Endothelial cell of umbilical vein (primary cell): ENCODE data around the gene LPAR1. TPM values are rescaled to one million over a fixed set of nuclear protein-coding genes. Genes with fewer than 3 reads are reported as not detected.

Experiments used
- BruUV-seq: library from RNA; stranded (reverse); fragments of 400-500 nt; replicated peaks from 2 replicates; lab custom pipeline; 2021; lab: Mats Ljungman, UMichigan
- CTCF ChIA-PET: fragments of 300-600, 350-600 bp; sonication (Branson Sonifier 250); formaldehyde crosslinking; loops from one replicate; lab custom pipeline; 2021; ENCODE audit warnings: antibody characterized with exemption, inconsistent platforms; lab: Charles Lee
- POLR2A ChIA-PET: fragments of 300-600, 350-600 bp; sonication (Branson Sonifier 250); formaldehyde crosslinking; loops from one replicate; lab custom pipeline; 2021; ENCODE audit warnings: antibody characterized with exemption, inconsistent platforms; lab: Charles Lee
- DNase-seq: peaks from one replicate; pipeline ENCODE4 v3.0.0-alpha.2; 2011; ENCODE audit warnings: low read depth, low spot score
- FAIRE-seq: peaks from 2 replicates; lab custom pipeline; 2011; peaks lifted over from hg19 to GRCh38; lab: Jason Lieb, UNC
- H2AFZ ChIP-seq: 2 replicates; pipeline ENCODE4 v1.6.0; 2012; ENCODE audit warnings: low read depth, low read length, control low read depth, inconsistent platforms
- H3K27ac ChIP-seq: 2 replicates; pipeline ENCODE4 v1.5.1; 2011; ENCODE audit warnings: low read depth, mild to moderate bottlenecking, control low read depth, low read length, moderate library complexity; ENCODE audit not compliant: insufficient read depth
- H3K27me3 ChIP-seq, 2 experiments: 2 replicates each; pipeline versions ENCODE4 v1.6.0 to v1.6.1; 2011; ENCODE audit warnings: low read length in 2 of 2, mixed read lengths in 1 of 2; ENCODE audit not compliant: control insufficient read depth in 2 of 2, insufficient read depth in 2 of 2
- H3K36me3 ChIP-seq, 2 experiments: 2 replicates in 1 of 2; 3 replicates in 1 of 2; pipeline ENCODE4 v1.5.1; 2011; ENCODE audit warnings: low read length in 2 of 2, mild to moderate bottlenecking in 1 of 2, moderate library complexity in 1 of 2; ENCODE audit not compliant: control insufficient read depth in 2 of 2, insufficient read depth in 2 of 2; ENCODE audit errors: extremely low read depth in 1 of 2
- H3K4me1 ChIP-seq: 3 replicates; pipeline ENCODE4 v1.5.1; 2011; ENCODE audit warnings: mild to moderate bottlenecking, low read length; ENCODE audit not compliant: control insufficient read depth, insufficient read depth; ENCODE audit errors: extremely low read depth
- H3K4me2 ChIP-seq: 2 replicates; pipeline ENCODE4 v1.6.1; 2011; ENCODE audit warnings: low read length, control low read depth, mixed read lengths; ENCODE audit not compliant: insufficient read depth
- H3K4me3 ChIP-seq, 3 experiments: fragments of 200-600 bp in 1 of 3; sonication (generic), shearing (Covaris generic) in 1 of 3; replicated peaks in 1 of 3; 2 replicates each; pipeline ENCODE4 v1.5.1; 2011 to 2016; ENCODE audit warnings: control low read depth in 3 of 3, low read length in 3 of 3, mild to moderate bottlenecking in 2 of 3, inconsistent platforms in 1 of 3, low read depth in 1 of 3, moderate library complexity in 1 of 3; ENCODE audit not compliant: insufficient read depth in 1 of 3
- H3K79me2 ChIP-seq: 2 replicates; pipeline ENCODE4 v1.6.0; 2012; ENCODE audit warnings: low read length, inconsistent platforms; ENCODE audit not compliant: control insufficient read depth, insufficient read depth
- H3K9ac ChIP-seq: replicated peaks from 2 replicates; pipeline ENCODE3; 2011; ENCODE audit warnings: low read length, control low read depth; ENCODE audit not compliant: insufficient read depth; ENCODE audit errors: extremely low read depth
- H3K9me1 ChIP-seq: replicated peaks from 3 replicates; pipeline ENCODE4 v1.6.0; 2011; ENCODE audit warnings: mild to moderate bottlenecking, low read length; ENCODE audit not compliant: control insufficient read depth, insufficient read depth; ENCODE audit errors: extremely low read depth
- H3K9me3 ChIP-seq: replicated peaks from 2 replicates; pipeline ENCODE4 v1.5.1; 2012; ENCODE audit warnings: low read length, inconsistent platforms; ENCODE audit not compliant: control insufficient read depth, insufficient read depth
- H4K20me1 ChIP-seq: replicated peaks from 2 replicates; pipeline ENCODE3; 2011; ENCODE audit warnings: mild to moderate bottlenecking, low read length; ENCODE audit not compliant: control insufficient read depth, insufficient read depth; ENCODE audit errors: extremely low read depth
- CTCF ChIP-seq, 2 donors: IDR thresholded peaks; 1 replicate in 1 of 2; 2 replicates in 1 of 2; pipeline ENCODE4 v1.5.1; 2011; ENCODE audit warnings: low read length in 2 of 2, mild to moderate bottlenecking in 2 of 2, moderate library complexity in 2 of 2, control low read depth in 1 of 2, inconsistent platforms in 1 of 2, low read depth in 1 of 2; ENCODE audit not compliant: insufficient read depth in 1 of 2; ENCODE audit errors: extremely low read depth in 1 of 2
- EZH2 ChIP-seq: IDR thresholded peaks from 2 replicates; pipeline ENCODE4 v1.6.1; 2012; ENCODE audit warnings: borderline replicate concordance, low read depth, mild to moderate bottlenecking, moderate library complexity, low read length, inconsistent platforms; ENCODE audit not compliant: severe bottlenecking
- FOS ChIP-seq: IDR thresholded peaks from 2 replicates; pipeline ENCODE4 v1.6.1; 2011; ENCODE audit warnings: mild to moderate bottlenecking, low read length, moderate library complexity, borderline replicate concordance; ENCODE audit not compliant: insufficient read depth
- GATA2 ChIP-seq: IDR thresholded peaks from 2 replicates; pipeline ENCODE4 v1.7.0; 2011; ENCODE audit warnings: low read depth, mild to moderate bottlenecking, moderate library complexity, mixed read lengths, low read length; ENCODE audit not compliant: insufficient read length, insufficient read depth
- JUN ChIP-seq: IDR thresholded peaks from 2 replicates; pipeline ENCODE4 v1.6.1; 2011; ENCODE audit warnings: borderline replicate concordance, low read depth; ENCODE audit not compliant: insufficient read length, insufficient read depth
- MAX ChIP-seq: IDR thresholded peaks from 2 replicates; pipeline ENCODE4 v1.6.1; 2011; ENCODE audit not compliant: insufficient read depth, insufficient read length
- MYC ChIP-seq: IDR thresholded peaks from one replicate; pipeline ENCODE4 v1.6.1; 2011; ENCODE audit warnings: mild to moderate bottlenecking, low read depth, low read length
- POLR2A ChIP-seq: IDR thresholded peaks from 2 replicates; pipeline ENCODE4 v1.6.1; 2012; ENCODE audit warnings: low read depth, mild to moderate bottlenecking, control low read depth, low read length
- POLR2AphosphoS5 ChIP-seq: IDR thresholded peaks from 2 replicates; pipeline ENCODE4 v1.6.1; 2012; ENCODE audit warnings: low read depth, mild to moderate bottlenecking, control low read depth, low read length, moderate library complexity; ENCODE audit not compliant: insufficient read depth
- dilution Hi-C: fragments of 300-500 bp; cut with MboI; formaldehyde crosslinking; loops from one replicate; pipeline ENCODE4 v1.15.0; 2019; ENCODE audit warnings: low sequenced_read_pairs; ENCODE audit not compliant: extremely low pct_ligation_motif_present
- intact Hi-C: fragments of 100-400 bp; cut with micrococcal nuclease; formaldehyde crosslinking; loops from one replicate; pipeline ENCODE4 v1.10.0; 2022
- polyA plus RNA-seq, 4 experiments: library from polyadenylated mRNA; depleted of rRNA in 3 of 4; stranded (reverse) in 3 of 4; unstranded in 1 of 4; fragments of >200 nt; gene quantifications; 2 replicates each; pipeline versions ENCODE4 v1.2.1 to v1.2.3, GENCODE V29; 2011 to 2012; ENCODE audit warnings: missing spikeins in 1 of 4
- total RNA-seq: library from RNA; stranded (reverse); gene quantifications from 2 replicates; pipeline ENCODE4 v1.2.3, GENCODE V29; 2021

Gene LPAR1
- total and polyA plus RNA-seq, 2 donors (not counting 3 experiments of a cell fraction or from before 2014, with no cell fraction given) = 0.88 to 3.0 TPM

DNA sequence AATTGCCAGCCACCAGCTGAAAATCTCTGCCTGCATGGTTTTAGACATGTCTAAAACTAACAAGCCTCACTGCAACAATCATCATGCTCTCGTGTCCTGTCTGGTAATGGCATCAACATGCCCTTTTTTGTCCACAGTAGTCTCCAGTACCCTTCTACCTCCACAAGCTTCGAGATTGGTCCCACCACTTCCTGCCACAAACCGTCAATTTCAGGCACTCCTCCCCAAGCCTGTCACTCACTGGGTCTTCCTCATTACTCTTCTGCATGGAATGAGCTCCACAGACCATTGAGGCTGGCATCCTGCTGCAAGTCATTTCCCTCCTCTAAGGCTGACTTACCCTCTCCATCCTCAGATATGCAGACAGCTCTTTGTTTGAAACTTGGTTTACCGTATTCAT lies 9.0 kb downstream of the LPAR1 start:
- Histone ChIP-seq H3K27ac (no peak overlapping the region), H3K36me3 (no peaks in the 10 kb centered on the region), H4K20me1 (no peaks in the 10 kb centered on the region), H3K9me3 (no peaks in the 10 kb centered on the region), H3K79me2 (no peaks in the 10 kb centered on the region), H3K4me2 (no peak overlapping the region), H3K4me3 (no peak overlapping the region), H3K9me1 (no peaks in the 10 kb centered on the region), H2AFZ (no peak overlapping the region), H3K4me1 (no peaks in the 10 kb centered on the region), H3K9ac (no peak overlapping the region), H3K27me3 (no peaks in the 10 kb centered on the region)
- ChIA-PET CTCF (no interaction called here), POLR2A (no interaction called here)
- no peak for TF ChIP-seq EZH2
- TF ChIP-seq CTCF (IDR thresholded peaks at IDR 0.05; ENCODE audit: extremely low read depth in 1 of 2, insufficient read depth in 1 of 2, low read depth in 1 of 2, low read length in 2 of 2) = no peak
- no peak for TF ChIP-seq POLR2AphosphoS5
- no peak for TF ChIP-seq MAX
- no peak for TF ChIP-seq GATA2
- no peak for TF ChIP-seq JUN
- no peak for TF ChIP-seq MYC
- TF ChIP-seq FOS = no peak
- TF ChIP-seq POLR2A = no peak
- no TSS peak for BruUV-seq
- FAIRE-seq (no peak), DNase-seq (no peak)
- intact Hi-C loops (no loop called here), dilution Hi-C loops (no loop called here)
